SU-DHL-6 (cell line): ENCODE results near the gene SLC39A11.

Experiments
- EZH2phosphoT487 ChIP-seq: fragments of 200-600 bp; sonication (generic), shearing (Covaris generic); conservative IDR thresholded peaks from 2 replicates; pipeline ENCODE4 v1.6.1; 2018; ENCODE audit warnings: mild to moderate bottlenecking, antibody characterized with exemption, low read length, moderate library complexity, mixed read lengths
- TF ChIP-seq, protein P1 (sequence below): fragments of 200-600 bp; sonication (generic); IDR thresholded peaks from one replicate; pipeline ENCODE4 v1.5.1; 2017; ENCODE audit warnings: antibody characterized with exemption, mild to moderate bottlenecking, low read length, moderate library complexity; ENCODE audit not compliant: insufficient read depth, poor library complexity, severe bottlenecking

DNA sequence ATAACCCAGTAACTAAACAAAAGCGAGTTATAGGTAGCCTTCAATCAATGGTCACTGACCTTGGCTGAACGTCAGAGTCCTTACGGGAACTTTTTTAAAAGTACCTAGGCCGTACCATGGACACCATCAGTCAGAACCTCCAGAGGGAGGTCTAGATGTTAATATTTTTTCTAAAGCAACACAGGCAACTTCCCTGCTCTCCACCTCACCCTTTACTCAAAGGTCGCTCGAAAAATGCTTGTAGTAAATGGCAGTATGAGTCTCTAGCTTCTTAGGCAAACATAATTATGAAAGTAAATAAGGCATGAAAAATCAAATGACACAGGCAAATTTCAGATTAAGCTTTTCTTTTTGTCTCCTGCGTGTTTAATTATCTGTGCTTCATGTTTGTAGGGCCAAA, 82.1 kb downstream of the SLC39A11 start:
- TF ChIP-seq, protein P1, sequence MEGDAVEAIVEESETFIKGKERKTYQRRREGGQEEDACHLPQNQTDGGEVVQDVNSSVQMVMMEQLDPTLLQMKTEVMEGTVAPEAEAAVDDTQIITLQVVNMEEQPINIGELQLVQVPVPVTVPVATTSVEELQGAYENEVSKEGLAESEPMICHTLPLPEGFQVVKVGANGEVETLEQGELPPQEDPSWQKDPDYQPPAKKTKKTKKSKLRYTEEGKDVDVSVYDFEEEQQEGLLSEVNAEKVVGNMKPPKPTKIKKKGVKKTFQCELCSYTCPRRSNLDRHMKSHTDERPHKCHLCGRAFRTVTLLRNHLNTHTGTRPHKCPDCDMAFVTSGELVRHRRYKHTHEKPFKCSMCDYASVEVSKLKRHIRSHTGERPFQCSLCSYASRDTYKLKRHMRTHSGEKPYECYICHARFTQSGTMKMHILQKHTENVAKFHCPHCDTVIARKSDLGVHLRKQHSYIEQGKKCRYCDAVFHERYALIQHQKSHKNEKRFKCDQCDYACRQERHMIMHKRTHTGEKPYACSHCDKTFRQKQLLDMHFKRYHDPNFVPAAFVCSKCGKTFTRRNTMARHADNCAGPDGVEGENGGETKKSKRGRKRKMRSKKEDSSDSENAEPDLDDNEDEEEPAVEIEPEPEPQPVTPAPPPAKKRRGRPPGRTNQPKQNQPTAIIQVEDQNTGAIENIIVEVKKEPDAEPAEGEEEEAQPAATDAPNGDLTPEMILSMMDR, result no peak
- TF ChIP-seq EZH2phosphoT487, result no peak
